GM23338 (cell line): Measurements from ENCODE around the gene RPP38. TPM values are rescaled to one million over a fixed set of nuclear protein-coding genes. Genes with fewer than 3 reads are reported as not detected.

Experiments
- ATAC-seq: fragments of 200-7000 bp; cut with Tn5 transposase; 3 replicates; pipeline ENCODE4 v1.9.1; 2020
- DNase-seq: peaks from one replicate; pipeline ENCODE4 v3.0.0-alpha.2; 2015; ENCODE audit warnings: low spot score
- H2AFZ ChIP-seq: fragments of 200-600 bp; sonication (generic); 2 replicates; pipeline ENCODE4 v1.8.0; 2016; ENCODE audit warnings: antibody characterized with exemption, mild to moderate bottlenecking, moderate library complexity
- H3F3A ChIP-seq: fragments of 200-600 bp; sonication (generic); replicated peaks from 2 replicates; pipeline ENCODE4 v1.8.0; 2017; ENCODE audit warnings: antibody characterized with exemption, mixed run types, low read depth
- H3K27ac ChIP-seq: fragments of 200-600 bp; sonication (generic); 2 replicates; pipeline ENCODE4 v1.6.1; 2016; ENCODE audit warnings: low read depth
- H3K27me3 ChIP-seq: fragments of 200-600 bp; sonication (generic); 2 replicates; pipeline ENCODE4 v1.8.0; 2016; ENCODE audit warnings: mild to moderate bottlenecking, mixed run types, moderate library complexity; ENCODE audit not compliant: insufficient read depth
- H3K36me3 ChIP-seq: fragments of 200-600 bp; sonication (generic); 2 replicates; pipeline ENCODE4 v1.8.0; 2016; ENCODE audit warnings: mild to moderate bottlenecking; ENCODE audit not compliant: insufficient read depth
- H3K4me1 ChIP-seq: fragments of 200-600 bp; sonication (generic); 2 replicates; pipeline ENCODE4 v1.8.0; 2016; ENCODE audit warnings: mild to moderate bottlenecking, moderate library complexity; ENCODE audit not compliant: insufficient read depth
- H3K4me2 ChIP-seq: fragments of 200-600 bp; sonication (generic); 2 replicates; pipeline ENCODE4 v1.7.1; 2017; ENCODE audit warnings: mixed run types
- H3K4me3 ChIP-seq: fragments of 200-600 bp; sonication (generic); 2 replicates; pipeline ENCODE4 v1.6.1; 2016; ENCODE audit warnings: mixed run types
- H3K79me2 ChIP-seq: fragments of 200-600 bp; sonication (generic); replicated peaks from 2 replicates; pipeline ENCODE4 v1.8.0; 2017; ENCODE audit warnings: mild to moderate bottlenecking; ENCODE audit not compliant: insufficient read depth
- H3K9me2 ChIP-seq: fragments of 200-600 bp; sonication (generic); 2 replicates; pipeline ENCODE4 v1.8.0; 2017; ENCODE audit not compliant: insufficient read depth
- H4K20me1 ChIP-seq: fragments of 200-600 bp; sonication (generic); replicated peaks from 2 replicates; pipeline ENCODE4 v1.8.0; 2017; ENCODE audit warnings: mild to moderate bottlenecking; ENCODE audit not compliant: insufficient read depth
- H3K27ac Mint-ChIP-seq: 2 replicates; pipeline ENCODE4 v1.8.0; 2020; ENCODE audit warnings: inconsistent platforms, mild to moderate bottlenecking, moderate library complexity, mixed read lengths
- H3K27me3 Mint-ChIP-seq: 3 replicates; pipeline ENCODE4 v1.8.0; 2022; ENCODE audit warnings: low read depth, mild to moderate bottlenecking, moderate library complexity, mixed read lengths, inconsistent platforms; ENCODE audit not compliant: insufficient read depth, poor library complexity
- H3K36me3 Mint-ChIP-seq: 3 replicates; pipeline ENCODE4 v1.8.0; 2021; ENCODE audit warnings: low read depth, mild to moderate bottlenecking, inconsistent platforms, moderate library complexity, mixed read lengths
- H3K4me1 Mint-ChIP-seq: 3 replicates; pipeline ENCODE4 v1.8.0; 2020; ENCODE audit warnings: mild to moderate bottlenecking, inconsistent platforms, mixed read lengths
- H3K4me3 Mint-ChIP-seq: 3 replicates; pipeline ENCODE4 v1.8.0; 2021; ENCODE audit warnings: moderate library complexity, mild to moderate bottlenecking, inconsistent platforms, mixed read lengths
- H3K9me3 Mint-ChIP-seq: 3 replicates; pipeline ENCODE4 v1.8.0; 2020; ENCODE audit warnings: moderate library complexity, mild to moderate bottlenecking, inconsistent platforms, mixed read lengths
- EZH2phosphoT487 ChIP-seq: fragments of 200-600 bp; sonication (generic); IDR thresholded peaks from one replicate; pipeline ENCODE4 v1.8.1; 2018; ENCODE audit warnings: antibody characterized with exemption; ENCODE audit not compliant: unreplicated experiment
- POLR2AphosphoS5 ChIP-seq: IDR thresholded peaks from 2 replicates; pipeline ENCODE4 v1.6.1; 2016; ENCODE audit warnings: antibody characterized with exemption, low read depth
- polyA plus RNA-seq: library from polyadenylated mRNA; unstranded; fragments of >200 nt; fragmentation: Nextera tagmentation; extraction: Ambion mirVana; gene quantifications from 2 replicates; pipeline ENCODE4 v1.2.1, GENCODE V29; 2016
- total RNA-seq: library from RNA; depleted of rRNA; stranded (reverse); fragments of >200 nt; shearing (Covaris generic); gene quantifications from 2 replicates; pipeline ENCODE4 v1.2.3, GENCODE V29; 2014
- TF ChIP-seq, protein P1 (sequence below), 2 experiments: fragments of 200-600 bp in 1 of 2; sonication (generic) in 1 of 2; conservative IDR thresholded peaks; 2 replicates each; pipeline versions ENCODE4 v1.5.1 to v1.6.1; 2016 to 2017; ENCODE audit warnings: antibody characterized with exemption in 2 of 2, low read depth in 2 of 2, mild to moderate bottlenecking in 2 of 2, moderate library complexity in 1 of 2
- TF ChIP-seq, protein P2 (sequence below): IDR thresholded peaks from one replicate; pipeline ENCODE4 v1.6.1; 2018; ENCODE audit warnings: antibody characterized with exemption; ENCODE audit not compliant: unreplicated experiment
- TF ChIP-seq, protein P3 (sequence below): fragments of 250-450 bp; sonication (Bioruptor Pico); IDR thresholded peaks from 2 replicates; pipeline ENCODE4 v1.5.0; 2020; ENCODE audit warnings: mild to moderate bottlenecking, moderate library complexity

RPP38 gene
- total and polyA plus RNA-seq, 2 experiments from 2014 or later, result 20.1 to 50.7 TPM

DNA sequence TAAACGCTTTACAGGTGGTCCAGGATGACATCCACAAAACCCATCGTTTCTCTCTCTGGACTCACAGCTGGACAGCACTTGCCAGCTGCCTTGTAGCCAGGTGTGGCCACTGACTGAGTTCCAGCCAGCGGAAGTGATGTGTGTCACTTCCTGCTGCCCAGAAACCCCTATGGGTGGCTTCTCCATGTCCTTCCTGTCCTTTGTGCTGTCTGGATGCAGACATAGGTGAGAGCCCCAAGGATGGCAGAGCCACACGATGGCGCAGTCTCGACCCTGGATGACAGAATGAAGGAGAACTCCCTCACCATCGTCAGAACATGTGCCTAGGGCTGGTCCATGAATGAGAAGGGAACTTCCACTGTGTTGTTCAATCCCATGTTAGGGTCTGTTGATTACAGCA lies 49.2 kb downstream of the RPP38 start:
- Mint-ChIP-seq H3K27me3 (peaks cover 4% of the 10 kb centered on the region), H3K4me3 (no peak overlapping the region), H3K27ac (no peak overlapping the region), H3K9me3 (no peaks in the 10 kb centered on the region), H3K36me3 (no peaks in the 10 kb centered on the region), H3K4me1 (peaks cover 8% of the 10 kb centered on the region)
- H3K4me3 ChIP-seq, result no peak overlapping the region
- DNase-seq (peak; percentile 24), ATAC-seq (no peak)
- TF ChIP-seq EZH2phosphoT487, result no peak
- TF ChIP-seq, protein P1, sequence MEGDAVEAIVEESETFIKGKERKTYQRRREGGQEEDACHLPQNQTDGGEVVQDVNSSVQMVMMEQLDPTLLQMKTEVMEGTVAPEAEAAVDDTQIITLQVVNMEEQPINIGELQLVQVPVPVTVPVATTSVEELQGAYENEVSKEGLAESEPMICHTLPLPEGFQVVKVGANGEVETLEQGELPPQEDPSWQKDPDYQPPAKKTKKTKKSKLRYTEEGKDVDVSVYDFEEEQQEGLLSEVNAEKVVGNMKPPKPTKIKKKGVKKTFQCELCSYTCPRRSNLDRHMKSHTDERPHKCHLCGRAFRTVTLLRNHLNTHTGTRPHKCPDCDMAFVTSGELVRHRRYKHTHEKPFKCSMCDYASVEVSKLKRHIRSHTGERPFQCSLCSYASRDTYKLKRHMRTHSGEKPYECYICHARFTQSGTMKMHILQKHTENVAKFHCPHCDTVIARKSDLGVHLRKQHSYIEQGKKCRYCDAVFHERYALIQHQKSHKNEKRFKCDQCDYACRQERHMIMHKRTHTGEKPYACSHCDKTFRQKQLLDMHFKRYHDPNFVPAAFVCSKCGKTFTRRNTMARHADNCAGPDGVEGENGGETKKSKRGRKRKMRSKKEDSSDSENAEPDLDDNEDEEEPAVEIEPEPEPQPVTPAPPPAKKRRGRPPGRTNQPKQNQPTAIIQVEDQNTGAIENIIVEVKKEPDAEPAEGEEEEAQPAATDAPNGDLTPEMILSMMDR (conservative IDR thresholded peaks at IDR 0.05; ENCODE audit: low read depth in 2 of 2), result peak in 1 of 2 experiments; percentile 50; a peak in 3 of 4 replicates
- H3K4me2 ChIP-seq, result no peak overlapping the region
- peaks cover 8% of the 10 kb centered on the region for H4K20me1 ChIP-seq
- H2AFZ ChIP-seq, result no peak overlapping the region
- H3K4me1 ChIP-seq, result no peaks in the 10 kb centered on the region
- H3K27ac ChIP-seq, result no peak overlapping the region
- H3K9me2 ChIP-seq, result 0 out of 2 replicates have a peak, but pooled peaks cover 7% of the 10 kb centered on the region
- peaks cover 42% of the 10 kb centered on the region for H3K79me2 ChIP-seq
- no peaks in the 10 kb centered on the region for H3F3A ChIP-seq
- H3K36me3 ChIP-seq, result no peaks in the 10 kb centered on the region
- no peaks in the 10 kb centered on the region for H3K27me3 ChIP-seq

DNA sequence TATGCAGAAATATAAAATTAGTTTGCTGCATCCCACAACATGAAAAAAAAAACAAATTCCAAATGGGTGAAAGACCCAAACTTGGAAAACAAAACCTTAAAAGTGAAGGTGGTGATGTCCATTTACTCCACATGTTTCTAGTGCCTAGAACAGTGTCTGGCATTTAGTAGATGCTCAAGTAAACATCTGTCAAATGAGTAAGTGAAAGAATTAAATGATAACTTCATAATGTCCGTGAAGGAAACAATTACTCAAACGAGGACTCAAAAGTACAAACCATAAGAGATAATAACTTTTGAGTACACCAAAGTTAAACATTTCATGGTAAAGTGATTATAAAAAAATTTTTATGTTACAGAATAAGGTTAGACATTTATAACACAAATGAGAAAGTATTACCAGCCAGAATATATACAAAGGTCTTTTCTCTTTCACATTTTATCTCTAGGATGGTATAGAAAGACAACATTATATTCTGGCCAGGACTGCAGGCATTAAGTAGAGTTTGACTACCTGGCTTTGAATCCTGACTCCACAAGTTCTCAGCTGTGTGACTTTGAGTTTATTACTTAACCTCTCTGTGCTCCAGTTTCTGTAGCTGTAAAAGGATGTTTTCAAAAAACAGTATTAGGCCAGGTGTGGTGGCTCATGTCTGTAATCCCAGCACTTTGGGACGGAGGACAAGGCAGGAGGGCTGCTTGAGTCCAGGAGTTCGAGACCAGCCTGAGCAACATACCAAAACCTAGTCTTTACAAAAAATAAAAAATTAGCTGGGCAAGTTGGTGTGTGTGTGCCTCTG lies 50.6 kb downstream of the RPP38 start:
- 0 out of 2 replicates have a peak, but pooled peaks cover 7% of the 10 kb centered on the region for H3K9me2 ChIP-seq
- Mint-ChIP-seq H3K4me1 (peaks cover 3% of the 10 kb centered on the region; the same call in 1 of the 3 replicates), H3K9me3 (no peaks in the 10 kb centered on the region), H3K4me3 (no peak overlapping the region), H3K27me3 (peaks cover 4% of the 10 kb centered on the region), H3K27ac (no peak overlapping the region), H3K36me3 (no peaks in the 10 kb centered on the region)
- H4K20me1 ChIP-seq, result peaks cover 4% of the 10 kb centered on the region
- H3K27me3 ChIP-seq, result no peaks in the 10 kb centered on the region
- H3K4me1 ChIP-seq, result no peaks in the 10 kb centered on the region
- DNase-seq (no peak), ATAC-seq (no peak)
- peaks cover 47% of the 10 kb centered on the region for H3K79me2 ChIP-seq
- H3K27ac ChIP-seq, result no peak overlapping the region
- no peak overlapping the region for H2AFZ ChIP-seq
- no peak overlapping the region for H3K4me2 ChIP-seq
- no peak overlapping the region for H3K4me3 ChIP-seq
- H3F3A ChIP-seq, result no peaks in the 10 kb centered on the region
- no peaks in the 10 kb centered on the region for H3K36me3 ChIP-seq
- TF ChIP-seq, protein P2, sequence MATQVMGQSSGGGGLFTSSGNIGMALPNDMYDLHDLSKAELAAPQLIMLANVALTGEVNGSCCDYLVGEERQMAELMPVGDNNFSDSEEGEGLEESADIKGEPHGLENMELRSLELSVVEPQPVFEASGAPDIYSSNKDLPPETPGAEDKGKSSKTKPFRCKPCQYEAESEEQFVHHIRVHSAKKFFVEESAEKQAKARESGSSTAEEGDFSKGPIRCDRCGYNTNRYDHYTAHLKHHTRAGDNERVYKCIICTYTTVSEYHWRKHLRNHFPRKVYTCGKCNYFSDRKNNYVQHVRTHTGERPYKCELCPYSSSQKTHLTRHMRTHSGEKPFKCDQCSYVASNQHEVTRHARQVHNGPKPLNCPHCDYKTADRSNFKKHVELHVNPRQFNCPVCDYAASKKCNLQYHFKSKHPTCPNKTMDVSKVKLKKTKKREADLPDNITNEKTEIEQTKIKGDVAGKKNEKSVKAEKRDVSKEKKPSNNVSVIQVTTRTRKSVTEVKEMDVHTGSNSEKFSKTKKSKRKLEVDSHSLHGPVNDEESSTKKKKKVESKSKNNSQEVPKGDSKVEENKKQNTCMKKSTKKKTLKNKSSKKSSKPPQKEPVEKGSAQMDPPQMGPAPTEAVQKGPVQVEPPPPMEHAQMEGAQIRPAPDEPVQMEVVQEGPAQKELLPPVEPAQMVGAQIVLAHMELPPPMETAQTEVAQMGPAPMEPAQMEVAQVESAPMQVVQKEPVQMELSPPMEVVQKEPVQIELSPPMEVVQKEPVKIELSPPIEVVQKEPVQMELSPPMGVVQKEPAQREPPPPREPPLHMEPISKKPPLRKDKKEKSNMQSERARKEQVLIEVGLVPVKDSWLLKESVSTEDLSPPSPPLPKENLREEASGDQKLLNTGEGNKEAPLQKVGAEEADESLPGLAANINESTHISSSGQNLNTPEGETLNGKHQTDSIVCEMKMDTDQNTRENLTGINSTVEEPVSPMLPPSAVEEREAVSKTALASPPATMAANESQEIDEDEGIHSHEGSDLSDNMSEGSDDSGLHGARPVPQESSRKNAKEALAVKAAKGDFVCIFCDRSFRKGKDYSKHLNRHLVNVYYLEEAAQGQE, result no peak
- no peak for TF ChIP-seq POLR2AphosphoS5
- TF ChIP-seq, protein P3, sequence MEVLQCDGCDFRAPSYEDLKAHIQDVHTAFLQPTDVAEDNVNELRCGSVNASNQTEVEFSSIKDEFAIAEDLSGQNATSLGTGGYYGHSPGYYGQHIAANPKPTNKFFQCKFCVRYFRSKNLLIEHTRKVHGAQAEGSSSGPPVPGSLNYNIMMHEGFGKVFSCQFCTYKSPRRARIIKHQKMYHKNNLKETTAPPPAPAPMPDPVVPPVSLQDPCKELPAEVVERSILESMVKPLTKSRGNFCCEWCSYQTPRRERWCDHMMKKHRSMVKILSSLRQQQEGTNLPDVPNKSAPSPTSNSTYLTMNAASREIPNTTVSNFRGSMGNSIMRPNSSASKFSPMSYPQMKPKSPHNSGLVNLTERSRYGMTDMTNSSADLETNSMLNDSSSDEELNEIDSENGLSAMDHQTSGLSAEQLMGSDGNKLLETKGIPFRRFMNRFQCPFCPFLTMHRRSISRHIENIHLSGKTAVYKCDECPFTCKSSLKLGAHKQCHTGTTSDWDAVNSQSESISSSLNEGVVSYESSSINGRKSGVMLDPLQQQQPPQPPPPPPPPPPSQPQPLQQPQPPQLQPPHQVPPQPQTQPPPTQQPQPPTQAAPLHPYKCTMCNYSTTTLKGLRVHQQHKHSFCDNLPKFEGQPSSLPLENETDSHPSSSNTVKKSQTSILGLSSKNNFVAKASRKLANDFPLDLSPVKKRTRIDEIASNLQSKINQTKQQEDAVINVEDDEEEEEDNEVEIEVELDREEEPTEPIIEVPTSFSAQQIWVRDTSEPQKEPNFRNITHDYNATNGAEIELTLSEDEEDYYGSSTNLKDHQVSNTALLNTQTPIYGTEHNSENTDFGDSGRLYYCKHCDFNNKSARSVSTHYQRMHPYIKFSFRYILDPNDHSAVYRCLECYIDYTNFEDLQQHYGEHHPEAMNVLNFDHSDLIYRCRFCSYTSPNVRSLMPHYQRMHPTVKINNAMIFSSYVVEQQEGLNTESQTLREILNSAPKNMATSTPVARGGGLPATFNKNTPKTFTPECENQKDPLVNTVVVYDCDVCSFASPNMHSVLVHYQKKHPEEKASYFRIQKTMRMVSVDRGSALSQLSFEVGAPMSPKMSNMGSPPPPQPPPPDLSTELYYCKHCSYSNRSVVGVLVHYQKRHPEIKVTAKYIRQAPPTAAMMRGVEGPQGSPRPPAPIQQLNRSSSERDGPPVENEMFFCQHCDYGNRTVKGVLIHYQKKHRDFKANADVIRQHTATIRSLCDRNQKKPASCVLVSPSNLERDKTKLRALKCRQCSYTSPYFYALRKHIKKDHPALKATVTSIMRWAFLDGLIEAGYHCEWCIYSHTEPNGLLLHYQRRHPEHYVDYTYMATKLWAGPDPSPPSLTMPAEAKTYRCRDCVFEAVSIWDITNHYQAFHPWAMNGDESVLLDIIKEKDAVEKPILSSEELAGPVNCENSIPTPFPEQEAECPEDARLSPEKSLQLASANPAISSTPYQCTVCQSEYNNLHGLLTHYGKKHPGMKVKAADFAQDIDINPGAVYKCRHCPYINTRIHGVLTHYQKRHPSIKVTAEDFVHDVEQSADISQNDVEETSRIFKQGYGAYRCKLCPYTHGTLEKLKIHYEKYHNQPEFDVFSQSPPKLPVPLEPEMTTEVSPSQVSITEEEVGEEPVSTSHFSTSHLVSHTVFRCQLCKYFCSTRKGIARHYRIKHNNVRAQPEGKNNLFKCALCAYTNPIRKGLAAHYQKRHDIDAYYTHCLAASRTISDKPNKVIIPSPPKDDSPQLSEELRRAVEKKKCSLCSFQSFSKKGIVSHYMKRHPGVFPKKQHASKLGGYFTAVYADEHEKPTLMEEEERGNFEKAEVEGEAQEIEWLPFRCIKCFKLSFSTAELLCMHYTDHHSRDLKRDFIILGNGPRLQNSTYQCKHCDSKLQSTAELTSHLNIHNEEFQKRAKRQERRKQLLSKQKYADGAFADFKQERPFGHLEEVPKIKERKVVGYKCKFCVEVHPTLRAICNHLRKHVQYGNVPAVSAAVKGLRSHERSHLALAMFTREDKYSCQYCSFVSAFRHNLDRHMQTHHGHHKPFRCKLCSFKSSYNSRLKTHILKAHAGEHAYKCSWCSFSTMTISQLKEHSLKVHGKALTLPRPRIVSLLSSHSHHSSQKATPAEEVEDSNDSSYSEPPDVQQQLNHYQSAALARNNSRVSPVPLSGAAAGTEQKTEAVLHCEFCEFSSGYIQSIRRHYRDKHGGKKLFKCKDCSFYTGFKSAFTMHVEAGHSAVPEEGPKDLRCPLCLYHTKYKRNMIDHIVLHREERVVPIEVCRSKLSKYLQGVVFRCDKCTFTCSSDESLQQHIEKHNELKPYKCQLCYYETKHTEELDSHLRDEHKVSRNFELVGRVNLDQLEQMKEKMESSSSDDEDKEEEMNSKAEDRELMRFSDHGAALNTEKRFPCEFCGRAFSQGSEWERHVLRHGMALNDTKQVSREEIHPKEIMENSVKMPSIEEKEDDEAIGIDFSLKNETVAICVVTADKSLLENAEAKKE (CRISPR knock-in tag), result no peak
- TF ChIP-seq, protein P1 (conservative IDR thresholded peaks at IDR 0.05; ENCODE audit: low read depth in 2 of 2), result no peak
